ENCODE measurements around the gene KRT23.

DNA sequence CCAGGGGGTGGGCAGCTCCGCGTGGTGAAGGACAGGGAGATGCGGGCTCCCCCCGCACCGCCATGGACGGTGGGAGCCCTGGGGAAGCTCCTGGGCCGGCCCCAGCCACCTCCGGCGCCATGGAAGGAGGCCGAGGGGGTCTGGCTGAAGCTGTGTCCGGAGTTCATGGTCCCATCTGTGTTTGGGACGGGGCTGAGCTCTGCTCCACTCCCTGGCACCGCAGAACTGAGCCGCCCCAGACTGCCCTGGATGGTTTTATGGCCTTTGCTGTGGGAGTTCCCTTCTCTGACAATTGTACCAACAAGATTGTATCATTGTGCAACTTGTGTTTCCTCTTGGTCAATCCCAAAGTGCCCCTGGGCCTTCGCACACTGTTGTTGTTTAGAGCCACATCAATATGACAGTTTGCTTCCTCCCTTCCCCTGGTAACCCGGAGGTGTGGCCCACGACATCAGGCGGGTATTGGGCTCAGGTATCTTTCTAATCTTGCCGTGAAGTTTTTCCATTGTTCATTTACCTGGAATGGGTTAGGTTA lies 942 bp downstream of the KRT23 start:
- TF ChIP-seq, protein P1, sequence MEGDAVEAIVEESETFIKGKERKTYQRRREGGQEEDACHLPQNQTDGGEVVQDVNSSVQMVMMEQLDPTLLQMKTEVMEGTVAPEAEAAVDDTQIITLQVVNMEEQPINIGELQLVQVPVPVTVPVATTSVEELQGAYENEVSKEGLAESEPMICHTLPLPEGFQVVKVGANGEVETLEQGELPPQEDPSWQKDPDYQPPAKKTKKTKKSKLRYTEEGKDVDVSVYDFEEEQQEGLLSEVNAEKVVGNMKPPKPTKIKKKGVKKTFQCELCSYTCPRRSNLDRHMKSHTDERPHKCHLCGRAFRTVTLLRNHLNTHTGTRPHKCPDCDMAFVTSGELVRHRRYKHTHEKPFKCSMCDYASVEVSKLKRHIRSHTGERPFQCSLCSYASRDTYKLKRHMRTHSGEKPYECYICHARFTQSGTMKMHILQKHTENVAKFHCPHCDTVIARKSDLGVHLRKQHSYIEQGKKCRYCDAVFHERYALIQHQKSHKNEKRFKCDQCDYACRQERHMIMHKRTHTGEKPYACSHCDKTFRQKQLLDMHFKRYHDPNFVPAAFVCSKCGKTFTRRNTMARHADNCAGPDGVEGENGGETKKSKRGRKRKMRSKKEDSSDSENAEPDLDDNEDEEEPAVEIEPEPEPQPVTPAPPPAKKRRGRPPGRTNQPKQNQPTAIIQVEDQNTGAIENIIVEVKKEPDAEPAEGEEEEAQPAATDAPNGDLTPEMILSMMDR (IDR thresholded peaks at IDR 0.05), result no peak
- TF ChIP-seq POLR2A (IDR thresholded peaks at IDR 0.05), result no peak
